ENCODE measurements around the gene ANKRD2.
"Not testable (repeated sequence)": the region's sequence is repeated elsewhere in the genome, so short reads cannot be mapped to it uniquely, and the experiment has no call there.

ANKRD2 gene

DNA sequence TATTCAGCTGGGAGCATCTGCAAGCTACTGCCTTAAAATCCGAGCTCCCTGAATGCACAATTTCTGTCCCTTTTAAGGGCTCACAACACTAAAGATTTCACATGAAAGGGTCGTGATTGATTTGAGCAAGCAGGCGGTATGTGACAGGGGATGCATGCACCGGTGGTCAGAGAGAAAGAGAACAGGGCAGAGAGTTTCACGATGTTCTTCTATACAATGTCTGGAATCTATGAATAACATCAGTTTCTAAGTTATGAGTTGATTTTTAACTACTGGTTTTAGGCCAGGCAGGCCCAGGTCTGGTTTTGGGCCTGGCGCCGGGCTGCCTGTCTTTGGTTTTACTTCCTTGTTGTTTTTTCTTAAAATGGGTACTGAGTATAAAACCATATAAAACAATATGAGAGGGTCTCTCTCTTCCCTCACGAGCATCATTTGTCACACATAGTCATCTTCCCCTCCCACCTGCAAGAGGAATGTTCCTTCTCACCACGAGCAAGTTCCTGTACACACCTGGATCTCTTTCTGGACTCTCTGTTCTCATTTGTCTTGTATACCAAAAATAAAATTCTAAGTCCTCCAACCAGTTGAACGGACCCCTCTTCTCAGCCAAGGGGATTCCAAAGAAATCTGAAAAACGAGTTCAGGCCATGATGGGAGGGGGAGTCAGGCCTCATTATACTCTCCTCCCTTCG, 11.0 kb upstream of the ANKRD2 start:
- not testable (repeated sequence) for DNase-seq (ENCODE audit: extremely low read depth, low read depth); H3K4me3 ChIP-seq (replicated peaks; ENCODE audit: low read depth, low read length)

DNA sequence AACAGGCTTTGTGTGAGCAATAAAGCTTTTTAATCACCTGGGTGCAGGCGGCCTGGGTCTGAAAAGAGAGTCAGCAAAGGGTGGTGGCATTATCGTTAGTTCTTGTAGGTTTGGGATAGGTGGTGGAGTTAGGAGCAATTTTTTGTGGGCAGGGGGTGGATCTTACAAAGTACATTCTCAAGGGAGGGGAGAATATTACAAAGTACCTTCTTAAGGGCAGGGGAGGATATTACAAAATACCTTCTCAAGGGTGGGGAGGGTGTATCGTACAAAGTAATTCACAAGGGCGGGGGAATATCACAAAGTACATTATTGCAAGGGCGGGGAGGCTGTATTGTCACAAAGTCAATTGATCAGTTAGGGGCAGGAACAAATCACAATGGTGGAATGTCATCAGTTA, 10.2 kb upstream of the ANKRD2 start:
- not testable (repeated sequence) for H3K4me3 ChIP-seq (replicated peaks; ENCODE audit: low read depth, low read length); DNase-seq (ENCODE audit: extremely low read depth, low read depth)

DNA sequence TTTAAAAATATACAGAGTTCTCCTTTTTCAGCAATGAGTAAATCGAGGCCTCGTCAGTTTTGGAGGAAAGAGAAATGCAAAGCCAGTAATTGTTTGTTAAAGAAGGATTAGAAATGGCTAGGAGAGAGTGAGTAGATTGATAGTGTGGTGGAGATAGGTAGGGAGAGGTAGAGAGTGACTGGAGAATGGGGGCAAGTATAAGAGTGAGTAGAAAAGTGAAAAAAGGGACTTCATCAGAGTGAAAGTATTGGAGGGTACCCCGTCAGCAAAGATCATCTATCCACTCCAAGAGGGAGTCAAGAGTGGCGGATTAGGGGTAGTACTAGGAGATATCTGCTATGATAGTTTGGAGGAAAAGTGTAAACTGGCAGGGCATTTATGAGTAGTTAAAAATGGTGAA, 9.2 kb upstream of the ANKRD2 start:
- no peak overlapping the region for H3K4me3 ChIP-seq (replicated peaks; ENCODE audit: low read depth, low read length)
- no peak for DNase-seq (ENCODE audit: extremely low read depth, low read depth)
- TF ChIP-seq, protein P1, sequence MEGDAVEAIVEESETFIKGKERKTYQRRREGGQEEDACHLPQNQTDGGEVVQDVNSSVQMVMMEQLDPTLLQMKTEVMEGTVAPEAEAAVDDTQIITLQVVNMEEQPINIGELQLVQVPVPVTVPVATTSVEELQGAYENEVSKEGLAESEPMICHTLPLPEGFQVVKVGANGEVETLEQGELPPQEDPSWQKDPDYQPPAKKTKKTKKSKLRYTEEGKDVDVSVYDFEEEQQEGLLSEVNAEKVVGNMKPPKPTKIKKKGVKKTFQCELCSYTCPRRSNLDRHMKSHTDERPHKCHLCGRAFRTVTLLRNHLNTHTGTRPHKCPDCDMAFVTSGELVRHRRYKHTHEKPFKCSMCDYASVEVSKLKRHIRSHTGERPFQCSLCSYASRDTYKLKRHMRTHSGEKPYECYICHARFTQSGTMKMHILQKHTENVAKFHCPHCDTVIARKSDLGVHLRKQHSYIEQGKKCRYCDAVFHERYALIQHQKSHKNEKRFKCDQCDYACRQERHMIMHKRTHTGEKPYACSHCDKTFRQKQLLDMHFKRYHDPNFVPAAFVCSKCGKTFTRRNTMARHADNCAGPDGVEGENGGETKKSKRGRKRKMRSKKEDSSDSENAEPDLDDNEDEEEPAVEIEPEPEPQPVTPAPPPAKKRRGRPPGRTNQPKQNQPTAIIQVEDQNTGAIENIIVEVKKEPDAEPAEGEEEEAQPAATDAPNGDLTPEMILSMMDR (IDR thresholded peaks at IDR 0.05; ENCODE audit: low read depth, low read length, missing control alignments): no peak

DNA sequence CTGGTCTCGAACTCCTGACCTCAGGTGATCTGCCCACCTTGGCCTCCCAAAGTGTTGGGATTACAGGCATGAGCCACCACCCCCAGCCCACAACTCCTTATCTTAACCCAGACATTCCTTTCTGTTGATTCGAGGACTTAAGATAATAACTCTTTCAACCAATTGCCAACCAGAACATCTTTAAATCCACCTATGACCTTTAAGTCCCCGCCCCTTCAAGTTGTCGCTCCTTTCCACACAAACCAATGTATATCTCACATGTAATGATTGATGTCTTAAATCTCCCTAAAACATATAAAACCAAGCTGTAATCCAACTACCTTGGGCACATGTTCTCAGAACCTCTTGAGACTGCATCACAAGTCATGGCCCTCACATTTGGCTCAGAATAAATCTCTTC, 7.8 kb upstream of the ANKRD2 start:
- DNase-seq (ENCODE audit: extremely low read depth, low read depth): no peak
- TF ChIP-seq, protein P1 (IDR thresholded peaks at IDR 0.05; ENCODE audit: low read depth, low read length, missing control alignments): no peak
- no peak overlapping the region for H3K4me3 ChIP-seq (replicated peaks; ENCODE audit: low read depth, low read length)

DNA sequence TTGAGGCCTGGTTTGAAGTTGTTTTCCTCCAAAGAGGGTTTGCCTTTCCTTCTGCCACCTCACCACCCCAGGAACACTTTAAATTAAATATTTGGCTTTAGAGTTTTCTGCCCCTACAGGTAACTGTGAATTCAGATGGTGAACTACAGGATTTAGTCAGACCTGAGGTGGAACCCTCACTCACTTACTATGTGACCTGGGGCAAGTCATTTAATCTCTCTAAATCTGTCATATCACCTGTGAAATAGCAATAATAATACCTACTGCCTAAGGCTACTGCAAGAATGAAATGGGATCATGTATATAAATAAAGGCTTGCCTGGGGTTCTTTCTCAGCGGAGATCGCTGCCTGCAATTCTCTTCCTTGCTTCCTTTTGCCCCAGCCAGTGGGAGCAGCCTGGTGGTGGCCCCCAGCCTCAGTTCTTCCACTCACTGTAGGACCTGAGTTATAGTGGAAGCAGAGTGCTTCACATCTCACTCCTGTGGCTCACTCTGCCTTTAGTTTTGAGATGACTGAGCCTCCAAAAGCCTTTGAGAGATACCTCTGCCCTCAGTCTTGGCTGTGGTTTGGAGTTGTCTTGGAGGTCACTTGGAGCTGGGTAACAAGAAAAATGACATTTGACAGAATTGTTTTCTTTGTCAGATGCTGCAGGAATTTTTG, 6.1 kb upstream of the ANKRD2 start:
- H3K4me3 ChIP-seq (replicated peaks; ENCODE audit: low read depth, low read length): no peak overlapping the region
- DNase-seq (ENCODE audit: extremely low read depth, low read depth): no peak
- TF ChIP-seq, protein P1 (IDR thresholded peaks at IDR 0.05; ENCODE audit: low read depth, low read length, missing control alignments): no peak

DNA sequence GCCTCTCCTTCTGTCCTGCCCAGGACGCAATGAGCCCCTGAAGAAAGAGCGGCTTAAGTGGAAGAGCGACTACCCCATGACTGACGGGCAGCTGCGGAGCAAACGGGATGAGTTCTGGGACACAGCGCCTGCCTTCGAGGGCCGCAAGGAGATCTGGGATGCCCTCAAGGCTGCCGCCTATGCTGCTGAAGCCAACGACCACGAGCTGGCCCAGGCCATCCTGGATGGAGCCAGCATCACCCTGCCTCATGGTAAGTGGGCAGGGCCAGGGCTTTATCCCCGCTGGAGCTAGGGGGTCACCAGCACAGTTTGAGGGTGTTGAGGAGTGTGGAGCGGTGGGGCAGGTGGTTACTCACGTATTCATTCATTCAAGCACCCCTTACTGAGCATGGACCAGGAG, 4.7 kb upstream of the ANKRD2 start:
- TF ChIP-seq, protein P1 (IDR thresholded peaks at IDR 0.05; ENCODE audit: low read depth, low read length, missing control alignments): no peak
- no peak for DNase-seq (ENCODE audit: extremely low read depth, low read depth)

DNA sequence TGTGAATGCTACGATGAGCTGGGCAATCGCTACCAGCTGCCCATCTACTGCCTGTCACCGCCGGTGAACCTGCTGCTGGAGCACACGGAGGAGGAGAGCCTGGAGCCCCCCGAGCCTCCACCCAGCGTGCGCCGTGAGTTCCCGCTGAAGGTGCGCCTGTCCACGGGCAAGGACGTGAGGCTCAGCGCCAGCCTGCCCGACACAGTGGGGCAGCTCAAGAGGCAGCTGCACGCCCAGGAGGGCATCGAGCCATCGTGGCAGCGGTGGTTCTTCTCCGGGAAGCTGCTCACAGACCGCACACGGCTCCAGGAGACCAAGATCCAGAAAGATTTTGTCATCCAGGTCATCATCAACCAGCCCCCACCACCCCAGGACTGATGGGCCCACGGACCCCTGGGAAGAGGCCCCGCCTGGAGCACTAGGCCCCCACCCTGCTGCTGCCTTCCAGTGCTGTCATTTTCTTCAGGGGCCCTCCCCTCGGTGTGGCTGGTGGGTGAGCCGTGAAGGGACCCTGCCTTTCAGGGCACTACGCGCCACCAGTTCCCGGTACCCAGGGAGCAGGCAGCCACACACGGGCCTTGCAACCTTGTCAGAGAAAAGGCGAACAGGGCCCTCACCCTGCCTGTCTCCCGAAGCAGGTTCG, 2.3 kb upstream of the ANKRD2 start:
- H3K4me3 ChIP-seq (replicated peaks; ENCODE audit: low read depth, low read length): no peak overlapping the region

More for the DNA sequence above, 4.7 kb upstream of the ANKRD2 start:
- no peak overlapping the region for H3K4me3 ChIP-seq (replicated peaks; ENCODE audit: low read depth, low read length)

More for the DNA sequence above, 2.3 kb upstream of the ANKRD2 start:
- TF ChIP-seq, protein P1 (IDR thresholded peaks at IDR 0.05; ENCODE audit: low read depth, low read length, missing control alignments): no peak
- DNase-seq (ENCODE audit: extremely low read depth, low read depth): no peak
